HFFc6 (cell line): ENCODE measurements around the gene JAZF1. TPM values are rescaled to one million over a fixed set of nuclear protein-coding genes. Genes with fewer than 3 reads are reported as not detected.

Source experiments
- DNase-seq: peaks from one replicate; pipeline ENCODE4 v3.0.0-alpha.2; 2018
- H3K27ac Mint-ChIP-seq: 2 replicates; pipeline ENCODE4 v1.8.0; 2020; ENCODE audit warnings: mild to moderate bottlenecking, mixed read lengths
- H3K27me3 Mint-ChIP-seq: 2 replicates; pipeline ENCODE4 v1.8.0; 2021; ENCODE audit warnings: mild to moderate bottlenecking, moderate library complexity, mixed read lengths; ENCODE audit not compliant: insufficient read depth
- H3K36me3 Mint-ChIP-seq: 2 replicates; pipeline ENCODE4 v1.8.0; 2021; ENCODE audit warnings: low read depth, mixed read lengths
- H3K4me1 Mint-ChIP-seq: 2 replicates; pipeline ENCODE4 v1.8.0; 2020; ENCODE audit warnings: low read depth, mixed read lengths
- H3K4me3 Mint-ChIP-seq: 2 replicates; pipeline ENCODE4 v1.8.0; 2020; ENCODE audit warnings: mild to moderate bottlenecking, moderate library complexity, mixed read lengths
- H3K9me3 Mint-ChIP-seq: 2 replicates; pipeline ENCODE4 v1.8.0; 2020; ENCODE audit warnings: mild to moderate bottlenecking, mixed read lengths
- total RNA-seq, 6 experiments: library from RNA; stranded (reverse); fragmentation: NEBNext Ultra II Directional; extraction: Animal tissue kit (Norgen Biotek cat#: 25700); gene quantifications; 2 replicates in 1 of 6; 3 replicates in 5 of 6; pipeline ENCODE4 v1.2.3, GENCODE V29; 2021
- TF ChIP-seq, protein P1 (sequence below): fragments of 200-600 bp; sonication (generic); IDR thresholded peaks from 2 replicates; pipeline ENCODE4 v1.5.0; 2021; ENCODE audit warnings: antibody characterized with exemption, mild to moderate bottlenecking

JAZF1 gene
- total RNA-seq, 6 experiments from 2014 or later, result 17.5 to 26.3 (median 21.4) TPM

GRCh38 chr7:27936047-27936767 is 244.4 kb downstream of the JAZF1 start:
- Mint-ChIP-seq H3K36me3 (0 out of 2 replicates have a peak, but pooled peaks cover 4% of the 10 kb centered on the region), H3K27me3 (no peaks in the 10 kb centered on the region), H3K4me3 (no peak overlapping the region), H3K27ac (peak overlapping the region; percentile 3; the same call in 1 of the 2 replicates), H3K9me3 (no peaks in the 10 kb centered on the region), H3K4me1 (peaks cover 31% of the 10 kb centered on the region)
- TF ChIP-seq, protein P1, sequence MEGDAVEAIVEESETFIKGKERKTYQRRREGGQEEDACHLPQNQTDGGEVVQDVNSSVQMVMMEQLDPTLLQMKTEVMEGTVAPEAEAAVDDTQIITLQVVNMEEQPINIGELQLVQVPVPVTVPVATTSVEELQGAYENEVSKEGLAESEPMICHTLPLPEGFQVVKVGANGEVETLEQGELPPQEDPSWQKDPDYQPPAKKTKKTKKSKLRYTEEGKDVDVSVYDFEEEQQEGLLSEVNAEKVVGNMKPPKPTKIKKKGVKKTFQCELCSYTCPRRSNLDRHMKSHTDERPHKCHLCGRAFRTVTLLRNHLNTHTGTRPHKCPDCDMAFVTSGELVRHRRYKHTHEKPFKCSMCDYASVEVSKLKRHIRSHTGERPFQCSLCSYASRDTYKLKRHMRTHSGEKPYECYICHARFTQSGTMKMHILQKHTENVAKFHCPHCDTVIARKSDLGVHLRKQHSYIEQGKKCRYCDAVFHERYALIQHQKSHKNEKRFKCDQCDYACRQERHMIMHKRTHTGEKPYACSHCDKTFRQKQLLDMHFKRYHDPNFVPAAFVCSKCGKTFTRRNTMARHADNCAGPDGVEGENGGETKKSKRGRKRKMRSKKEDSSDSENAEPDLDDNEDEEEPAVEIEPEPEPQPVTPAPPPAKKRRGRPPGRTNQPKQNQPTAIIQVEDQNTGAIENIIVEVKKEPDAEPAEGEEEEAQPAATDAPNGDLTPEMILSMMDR, result no peak
- DNase-seq, result no peak

GRCh38 chr7:27933671-27934565 is 246.7 kb downstream of the JAZF1 start:
- TF ChIP-seq, protein P1, result peak; percentile 73
- Mint-ChIP-seq H3K27me3 (no peaks in the 10 kb centered on the region), H3K4me1 (peaks cover 31% of the 10 kb centered on the region), H3K4me3 (no peak overlapping the region; the same call in 1 of the 2 replicates), H3K36me3 (no peaks in the 10 kb centered on the region), H3K9me3 (no peaks in the 10 kb centered on the region), H3K27ac (peak overlapping the region; percentile 52)
- peak; percentile 36 for DNase-seq

- Mint-ChIP-seq H3K9me3 (no peaks in the 10 kb centered on the region), H3K36me3 (no peaks in the 10 kb centered on the region), H3K27ac (no peak overlapping the region), H3K4me3 (no peak overlapping the region), H3K4me1 (peaks cover 17% of the 10 kb centered on the region), H3K27me3 (peaks cover 2% of the 10 kb centered on the region; the same call in 1 of the 2 replicates)
- no peak for DNase-seq
- TF ChIP-seq, protein P1, result no peak
These were observed 249.6 kb downstream of the JAZF1 start for GRCh38 chr7:27930910-27931476.

- TF ChIP-seq, protein P1, result peak; percentile 38; the same call in 1 of the 2 replicates
- no peaks in the 10 kb centered on the region for H3K9me3 Mint-ChIP-seq
- peaks cover 4% of the 10 kb centered on the region for H3K27me3 Mint-ChIP-seq
- no peaks in the 10 kb centered on the region for H3K36me3 Mint-ChIP-seq
- no peak for DNase-seq
- H3K27ac Mint-ChIP-seq, result no peak overlapping the region
- peaks cover 24% of the 10 kb centered on the region for H3K4me1 Mint-ChIP-seq
- no peak overlapping the region for H3K4me3 Mint-ChIP-seq
These were observed 251.5 kb downstream of the JAZF1 start for GRCh38 chr7:27929127-27929526.

GRCh38 chr7:27928001-27928400 is 252.6 kb downstream of the JAZF1 start:
- no peak for DNase-seq
- TF ChIP-seq, protein P1, result no peak
- Mint-ChIP-seq H3K9me3 (no peaks in the 10 kb centered on the region), H3K4me1 (peaks cover 25% of the 10 kb centered on the region), H3K4me3 (no peak overlapping the region), H3K36me3 (no peaks in the 10 kb centered on the region), H3K27ac (no peak overlapping the region), H3K27me3 (peaks cover 4% of the 10 kb centered on the region)
